Skeletal muscle tissue (tissue), 1 donor: Measurements from ENCODE around the gene CAPN10. TPM values are rescaled to one million over a fixed set of nuclear protein-coding genes. Genes with fewer than 3 reads are reported as not detected.

Source experiments
- total RNA-seq: library from RNA; depleted of rRNA; stranded (reverse); fragments of >200 nt; gene quantifications from one replicate; pipeline ENCODE4 v1.2.3, GENCODE V29; 2014

CAPN10 gene
- total RNA-seq, 1 donor from 2014 or later: 12.0 TPM

Other genes starting within 250 kb of the CAPN10 start
- 36.0 TPM for gene GPC1, start 151.1 kb upstream of the CAPN10 start, total RNA-seq
- 5.2 TPM for gene ANKMY1, start 28.7 kb upstream of the CAPN10 start, total RNA-seq
- 8.4 TPM for gene DUSP28, start 26.4 kb upstream of the CAPN10 start, total RNA-seq
- gene RNPEPL1, start 18.2 kb upstream of the CAPN10 start, total RNA-seq: 15.7 TPM
- gene GPR35, start 38.7 kb downstream of the CAPN10 start, total RNA-seq: 1.0 TPM
- gene AQP12B, start 96.2 kb downstream of the CAPN10 start, total RNA-seq: not detected
- not detected for gene AQP12A, start 105.1 kb downstream of the CAPN10 start, total RNA-seq
- 4.7 TPM for gene KIF1A, start 233.5 kb downstream of the CAPN10 start, total RNA-seq